ENCODE measurements around the gene ZNF683.
"Not testable (repeated sequence)": the region's sequence is repeated elsewhere in the genome, so short reads cannot be mapped to it uniquely, and the experiment has no call there.

The ZNF683 gene

GRCh38 chr1:26372611-26373010, at the start of gene ZNF683:
TSS of gene ZNF683 (minus strand) at chr1:26372750. CDS start at chr1:26368571, 4,179 bp downstream.
- DNase-seq, result not testable (repeated sequence)

DNA sequence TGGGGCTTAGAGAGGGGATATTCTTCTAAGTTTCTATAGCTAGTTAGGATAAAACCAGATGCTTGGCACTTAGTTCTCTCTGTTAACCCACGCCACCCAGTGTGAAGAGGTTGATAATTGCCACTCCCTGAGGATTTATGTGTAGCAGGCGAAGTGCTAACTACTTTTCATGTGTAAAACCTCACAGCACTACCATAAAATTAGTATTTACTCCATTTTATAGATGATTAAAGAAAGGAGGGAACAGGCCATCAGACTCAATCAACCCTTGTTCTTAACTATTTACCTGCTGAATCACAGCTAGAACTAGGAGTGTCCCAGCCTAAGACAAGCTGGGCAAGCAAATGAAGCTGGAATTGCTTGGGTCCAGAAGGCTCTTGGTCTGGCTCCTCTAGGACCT, 46.9 kb upstream of the ZNF683 start:
- no peak for DNase-seq

DNA sequence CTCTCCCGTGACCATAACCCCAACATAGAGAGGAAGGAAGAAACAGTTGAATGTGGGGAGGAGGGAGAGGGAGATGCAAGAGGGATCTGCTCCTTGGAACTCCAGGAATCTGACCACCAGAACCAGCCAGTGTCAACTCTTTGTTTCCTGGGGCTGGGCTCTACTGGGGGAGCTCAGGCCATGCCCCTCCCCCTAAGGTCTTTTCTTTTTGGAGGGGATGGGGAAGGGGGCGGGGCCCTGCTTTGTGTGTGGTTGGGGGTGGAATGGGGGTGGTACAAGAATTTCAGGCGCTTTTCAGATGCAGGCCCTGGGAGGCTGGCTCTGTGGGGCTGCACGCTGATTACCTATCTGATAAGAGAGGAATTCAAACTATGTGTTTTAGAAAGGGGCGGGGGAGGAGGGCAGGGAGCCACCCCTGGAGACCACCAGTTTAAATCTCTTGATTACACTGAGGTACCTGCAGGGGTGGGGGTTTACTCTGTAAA, 46.4 kb upstream of the ZNF683 start:
- no peak for DNase-seq

GRCh38 chr1:26417111-26417759, 44.7 kb upstream of the ZNF683 start:
- DNase-seq, result peak; percentile 88

- no peak for DNase-seq
Measured at GRCh38 chr1:26413031-26413430, 40.5 kb upstream of the ZNF683 start.

GRCh38 chr1:26412180-26412840, 39.8 kb upstream of the ZNF683 start:
- DNase-seq, result no peak

- no peak for DNase-seq
Measured at GRCh38 chr1:26411624-26412074, 39.1 kb upstream of the ZNF683 start.

GRCh38 chr1:26410706-26411623, 38.4 kb upstream of the ZNF683 start, which contains the start of gene LIN28A:
TSS of gene LIN28A (plus strand) at chr1:26410817. CDS start at chr1:26410892, 75 bp downstream.
- no peak for DNase-seq

DNA sequence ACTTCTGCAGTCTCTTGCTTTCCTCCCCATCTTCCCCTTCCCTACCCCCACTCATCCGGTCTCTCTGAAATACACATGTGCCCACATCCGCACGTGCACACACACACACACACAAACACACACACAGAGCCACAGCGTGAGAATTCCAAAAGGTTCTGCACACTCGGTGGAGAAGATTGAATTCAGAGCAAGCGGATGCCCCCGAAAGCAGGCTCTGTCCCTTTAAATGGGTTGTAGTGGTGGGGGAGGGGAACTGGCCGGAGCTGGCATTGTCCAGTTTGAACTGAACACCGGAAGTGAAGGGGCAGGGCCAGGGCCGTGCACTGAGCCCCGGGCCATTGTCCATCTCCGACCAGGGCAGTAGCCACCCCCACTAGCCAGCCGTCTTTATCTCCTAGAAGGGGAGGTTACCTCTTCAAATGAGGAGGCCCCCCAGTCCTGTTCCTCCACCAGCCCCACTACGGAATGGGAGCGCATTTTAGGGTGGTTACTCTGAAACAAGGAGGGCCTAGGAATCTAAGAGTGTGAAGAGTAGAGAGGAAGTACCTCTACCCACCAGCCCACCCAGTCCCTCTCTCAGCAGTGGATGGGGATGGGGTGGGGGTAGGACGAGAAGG, 36.7 kb upstream of the ZNF683 start:
- DNase-seq, result no peak

DNA sequence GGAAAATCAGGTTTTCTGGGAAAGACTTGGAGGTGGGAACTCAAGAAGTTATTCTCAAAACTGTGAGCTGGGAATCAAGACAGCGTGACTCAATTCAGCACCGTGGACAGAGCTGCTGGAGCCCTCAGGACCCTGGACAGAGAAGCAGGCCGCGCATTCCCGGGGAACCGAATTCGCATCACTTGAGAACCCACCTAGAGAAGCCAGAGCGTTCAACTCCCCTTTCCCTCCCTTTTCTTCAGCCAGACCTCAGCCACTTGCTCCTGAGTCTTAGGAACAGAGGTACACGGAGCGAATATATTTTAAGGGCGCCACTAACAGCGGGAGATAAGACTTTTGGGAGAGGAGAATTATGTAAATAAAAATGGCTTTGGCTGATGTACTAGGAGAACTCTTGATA, 36.1 kb upstream of the ZNF683 start:
- DNase-seq, result peak; percentile 50

GRCh38 chr1:26405281-26405915, 32.8 kb upstream of the ZNF683 start:
- no peak for DNase-seq

- no peak for DNase-seq
Measured at GRCh38 chr1:26404641-26405040, 32.1 kb upstream of the ZNF683 start.

GRCh38 chr1:26403656-26404055, 31.1 kb upstream of the ZNF683 start:
- DNase-seq, result no peak

DNA sequence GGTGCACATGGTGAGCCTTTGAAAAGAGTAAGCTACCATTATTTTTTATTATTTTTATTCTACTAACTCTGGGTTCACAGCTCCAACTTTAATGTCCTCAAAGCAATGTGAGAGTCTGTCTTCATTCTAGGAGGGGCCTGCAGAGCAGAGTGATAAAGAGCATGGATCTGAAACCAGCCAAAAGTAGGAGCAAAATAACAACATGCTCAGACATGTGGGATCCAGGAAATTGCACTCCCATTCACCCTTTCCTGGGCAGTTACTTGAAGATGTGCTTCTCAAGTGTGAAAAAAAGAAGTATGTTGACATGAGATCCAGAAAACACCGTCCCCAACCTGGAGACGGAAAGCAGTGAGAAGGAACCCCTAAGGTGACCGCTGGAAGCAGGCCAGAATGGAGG, 29.3 kb upstream of the ZNF683 start:
- DNase-seq, result no peak

DNA sequence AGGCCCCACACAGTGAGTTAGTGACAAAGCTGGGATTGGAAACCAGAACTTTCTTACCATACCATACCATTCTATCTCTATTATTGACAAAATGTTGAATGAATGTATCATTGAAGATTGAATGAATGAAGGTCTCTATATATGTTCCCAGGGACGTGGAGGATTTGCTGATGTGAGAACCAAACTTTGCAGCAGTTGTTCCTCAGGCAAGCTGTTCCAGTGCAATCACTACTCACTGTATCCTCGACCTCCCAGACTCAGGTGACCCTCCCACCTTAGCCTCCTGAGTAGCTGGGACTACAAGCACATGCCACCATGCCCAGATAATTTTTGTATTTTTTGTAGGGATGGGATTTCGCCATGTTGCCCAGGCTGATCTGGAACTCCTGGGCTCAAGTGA, 26.5 kb upstream of the ZNF683 start:
- no peak for DNase-seq

DNA sequence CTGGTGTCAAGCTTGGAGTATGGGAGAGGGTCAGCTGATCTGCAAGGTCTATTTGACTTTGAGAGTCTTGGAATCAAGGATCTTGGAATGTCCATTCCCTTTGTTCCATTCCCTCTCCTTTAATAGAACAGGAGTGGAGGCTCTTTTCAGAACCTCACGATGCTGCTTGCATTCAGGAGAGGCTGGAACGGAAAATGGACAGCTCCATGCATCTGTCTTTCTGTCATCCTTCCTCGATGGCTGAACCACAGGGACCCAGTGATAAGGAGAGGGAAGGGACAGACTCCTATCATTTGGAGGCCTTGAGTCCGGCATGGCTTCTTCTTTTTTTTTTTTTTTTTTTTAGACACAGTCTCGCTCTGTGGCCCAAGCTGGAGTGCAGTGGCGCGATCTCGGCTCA, 23.2 kb upstream of the ZNF683 start:
- no peak for DNase-seq

DNA sequence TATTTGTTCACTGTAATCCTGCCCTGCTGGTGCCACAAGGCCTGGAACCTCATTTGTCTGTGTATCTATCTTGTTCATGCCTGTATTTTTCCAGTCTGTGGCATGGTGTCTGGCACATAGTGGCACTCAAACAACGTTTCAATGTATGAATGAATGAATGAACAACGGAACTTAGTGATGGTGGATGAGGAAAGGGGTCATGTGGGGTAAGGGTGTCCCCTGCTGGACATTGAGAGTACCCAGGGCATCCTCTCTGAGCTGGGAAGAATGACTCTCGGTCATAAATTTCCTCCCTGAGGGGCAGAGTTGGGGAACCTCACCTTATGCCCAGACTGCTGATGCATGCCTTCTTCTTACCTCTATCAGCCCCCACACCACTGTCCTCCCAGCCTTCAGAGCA, 18.9 kb upstream of the ZNF683 start:
- peak; percentile 43 for DNase-seq

- DNase-seq, result no peak
Measured at GRCh38 chr1:26389604-26390247, 17.2 kb upstream of the ZNF683 start.

- no peak for DNase-seq
Measured at GRCh38 chr1:26388791-26389445, 16.4 kb upstream of the ZNF683 start.

DNA sequence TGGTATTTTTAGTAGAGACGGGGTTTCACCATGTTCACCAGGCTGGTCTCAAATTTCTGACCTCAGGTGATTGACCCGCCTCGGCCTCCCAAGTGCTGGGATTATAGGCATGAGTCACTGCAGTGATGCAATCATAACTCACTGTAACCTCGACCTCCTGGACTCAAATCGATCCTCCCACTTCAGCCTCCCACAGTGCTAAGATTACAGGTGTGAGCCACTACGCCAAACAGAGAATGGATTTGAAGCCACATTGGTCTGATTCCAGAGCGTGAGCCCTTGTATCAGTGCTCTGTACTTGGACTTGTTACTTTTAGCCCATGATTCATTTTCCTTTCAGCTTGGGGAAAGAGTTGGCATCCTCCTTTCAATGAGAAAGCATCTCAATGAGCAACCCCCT, 14.9 kb upstream of the ZNF683 start:
- DNase-seq, result peak; percentile 32

- DNase-seq, result not testable (repeated sequence)
Measured at GRCh38 chr1:26385063-26385462, 12.5 kb upstream of the ZNF683 start.

All from activated CD4-positive, alpha-beta T cell treated with anti-CD3 and anti-CD28 coated beads, Interleukin-10, Interleukin-2, amounts not matched to agents 100 ng/mL and 50 ng/mL, durations not matched to agents 16 hours and 8 hours (primary cell).